Activated CD4-positive, alpha-beta T cell treated with anti-CD3 and anti-CD28 coated beads for 1 hour (primary cell): ENCODE data around the gene SHISA8.
"Not testable (repeated sequence)": the region's sequence is repeated elsewhere in the genome, so short reads cannot be mapped to it uniquely, and the experiment has no call there.

Source experiments
- DNase-seq: peaks from one replicate; pipeline ENCODE4 v3.0.0-alpha.2; 2020

SHISA8 gene

GRCh38 chr22:41915035-41915785, at the start of gene SHISA8:
Gene SHISA8 (minus strand): TSS chr22:41915074. CDS start chr22:41914667, 407 bp downstream.
- DNase-seq, result peak; percentile 37

- no peak for DNase-seq
Observed at GRCh38 chr22:41964112-41964491, 49.2 kb upstream of the SHISA8 start.

- DNase-seq, result no peak
Observed at GRCh38 chr22:41963453-41964111, 48.7 kb upstream of the SHISA8 start.

- DNase-seq, result no peak
Observed at GRCh38 chr22:41957941-41958556, 43.2 kb upstream of the SHISA8 start.

- no peak for DNase-seq
Observed at GRCh38 chr22:41952713-41953112, 37.8 kb upstream of the SHISA8 start.

- no peak for DNase-seq
Observed at GRCh38 chr22:41951898-41952474, 37.1 kb upstream of the SHISA8 start, which contains the start of gene SMIM45. Gene SMIM45 (plus strand): TSS chr22:41952150.

GRCh38 chr22:41949297-41949965, 34.6 kb upstream of the SHISA8 start:
- no peak for DNase-seq

GRCh38 chr22:41948928-41949296, 34.0 kb upstream of the SHISA8 start:
- not testable (repeated sequence) for DNase-seq

GRCh38 chr22:41948142-41948541, 33.3 kb upstream of the SHISA8 start:
- DNase-seq, result no peak

GRCh38 chr22:41947424-41948080, 32.7 kb upstream of the SHISA8 start:
- no peak for DNase-seq

- peak; percentile 76 for DNase-seq
Observed at GRCh38 chr22:41946629-41947423, 32.0 kb upstream of the SHISA8 start, which contains the start of gene CENPM. Gene CENPM (minus strand): TSS chr22:41947152. CDS start chr22:41947076, 76 bp downstream.

GRCh38 chr22:41943661-41944209, 28.9 kb upstream of the SHISA8 start:
- DNase-seq, result no peak

GRCh38 chr22:41940832-41941765, 26.2 kb upstream of the SHISA8 start:
- peak; percentile 79 for DNase-seq

GRCh38 chr22:41939981-41940831, 25.3 kb upstream of the SHISA8 start:
- DNase-seq, result peak; percentile 92

GRCh38 chr22:41936894-41937169, 22.0 kb upstream of the SHISA8 start:
- no peak for DNase-seq

- no peak for DNase-seq
Observed at GRCh38 chr22:41935509-41935908, 20.6 kb upstream of the SHISA8 start.

GRCh38 chr22:41935015-41935351, 20.1 kb upstream of the SHISA8 start:
- DNase-seq, result no peak

- DNase-seq, result no peak
Observed at GRCh38 chr22:41934284-41935014, 19.6 kb upstream of the SHISA8 start.
